Keratinocyte (primary cell): Measurements from ENCODE around the gene GDPD4.

Source experiments
- EZH2 ChIP-seq: IDR thresholded peaks from one replicate; pipeline ENCODE4 v1.6.1; 2012; ENCODE audit warnings: inconsistent platforms, mild to moderate bottlenecking, low read length, moderate library complexity
- TF ChIP-seq, protein P1 (sequence below), 3 experiments: IDR thresholded peaks in 1 of 3; conservative IDR thresholded peaks in 1 of 3; optimal IDR thresholded peaks in 1 of 3; 2 replicates in 2 of 3; 3 replicates in 1 of 3; pipeline versions ENCODE3 to v1.5.1; 2011; ENCODE audit warnings: low read length in 3 of 3, mild to moderate bottlenecking in 3 of 3, moderate library complexity in 2 of 3, control low read depth in 1 of 3, inconsistent platforms in 1 of 3; ENCODE audit not compliant: insufficient read depth in 2 of 3; ENCODE audit errors: extremely low read depth in 1 of 3

DNA sequence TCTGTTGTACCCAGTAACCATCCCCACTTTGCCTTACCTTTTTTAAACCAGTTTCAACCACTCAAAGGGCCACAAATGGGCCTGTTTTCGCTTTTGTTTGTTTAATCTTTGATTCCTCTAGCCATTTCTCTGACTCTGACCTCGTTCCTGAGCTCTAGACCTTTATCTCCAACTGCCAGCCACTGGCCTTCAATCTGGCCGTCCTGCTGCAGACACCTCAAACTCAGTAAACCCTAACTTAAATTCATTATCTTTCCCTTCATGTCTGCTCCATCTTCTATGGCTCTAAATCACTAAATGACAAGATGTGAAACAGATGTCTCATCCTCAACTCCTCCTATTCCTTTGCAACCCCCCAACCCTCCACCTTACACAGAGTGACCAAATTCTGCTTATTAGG is 1.3 kb upstream of the GDPD4 start:
- TF ChIP-seq, protein P1, sequence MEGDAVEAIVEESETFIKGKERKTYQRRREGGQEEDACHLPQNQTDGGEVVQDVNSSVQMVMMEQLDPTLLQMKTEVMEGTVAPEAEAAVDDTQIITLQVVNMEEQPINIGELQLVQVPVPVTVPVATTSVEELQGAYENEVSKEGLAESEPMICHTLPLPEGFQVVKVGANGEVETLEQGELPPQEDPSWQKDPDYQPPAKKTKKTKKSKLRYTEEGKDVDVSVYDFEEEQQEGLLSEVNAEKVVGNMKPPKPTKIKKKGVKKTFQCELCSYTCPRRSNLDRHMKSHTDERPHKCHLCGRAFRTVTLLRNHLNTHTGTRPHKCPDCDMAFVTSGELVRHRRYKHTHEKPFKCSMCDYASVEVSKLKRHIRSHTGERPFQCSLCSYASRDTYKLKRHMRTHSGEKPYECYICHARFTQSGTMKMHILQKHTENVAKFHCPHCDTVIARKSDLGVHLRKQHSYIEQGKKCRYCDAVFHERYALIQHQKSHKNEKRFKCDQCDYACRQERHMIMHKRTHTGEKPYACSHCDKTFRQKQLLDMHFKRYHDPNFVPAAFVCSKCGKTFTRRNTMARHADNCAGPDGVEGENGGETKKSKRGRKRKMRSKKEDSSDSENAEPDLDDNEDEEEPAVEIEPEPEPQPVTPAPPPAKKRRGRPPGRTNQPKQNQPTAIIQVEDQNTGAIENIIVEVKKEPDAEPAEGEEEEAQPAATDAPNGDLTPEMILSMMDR (optimal IDR thresholded peaks at IDR 0.05 in 1 of 3, IDR thresholded peaks at IDR 0.05 in 1 of 3, conservative IDR thresholded peaks at IDR 0.05 in 1 of 3; ENCODE audit: extremely low read depth in 1 of 3, insufficient read depth in 2 of 3, low read length in 3 of 3), result no peak
- no peak for TF ChIP-seq EZH2
